Measurements from ENCODE around the gene ACTL6B. TPM values are rescaled to one million over a fixed set of nuclear protein-coding genes. Genes with fewer than 3 reads are reported as not detected.

ACTL6B gene
- total and polyA plus RNA-seq, 9 of the 15 experiments (the other 6 are each of a cell fraction or from before 2014, with no cell fraction given), result not detected

DNA sequence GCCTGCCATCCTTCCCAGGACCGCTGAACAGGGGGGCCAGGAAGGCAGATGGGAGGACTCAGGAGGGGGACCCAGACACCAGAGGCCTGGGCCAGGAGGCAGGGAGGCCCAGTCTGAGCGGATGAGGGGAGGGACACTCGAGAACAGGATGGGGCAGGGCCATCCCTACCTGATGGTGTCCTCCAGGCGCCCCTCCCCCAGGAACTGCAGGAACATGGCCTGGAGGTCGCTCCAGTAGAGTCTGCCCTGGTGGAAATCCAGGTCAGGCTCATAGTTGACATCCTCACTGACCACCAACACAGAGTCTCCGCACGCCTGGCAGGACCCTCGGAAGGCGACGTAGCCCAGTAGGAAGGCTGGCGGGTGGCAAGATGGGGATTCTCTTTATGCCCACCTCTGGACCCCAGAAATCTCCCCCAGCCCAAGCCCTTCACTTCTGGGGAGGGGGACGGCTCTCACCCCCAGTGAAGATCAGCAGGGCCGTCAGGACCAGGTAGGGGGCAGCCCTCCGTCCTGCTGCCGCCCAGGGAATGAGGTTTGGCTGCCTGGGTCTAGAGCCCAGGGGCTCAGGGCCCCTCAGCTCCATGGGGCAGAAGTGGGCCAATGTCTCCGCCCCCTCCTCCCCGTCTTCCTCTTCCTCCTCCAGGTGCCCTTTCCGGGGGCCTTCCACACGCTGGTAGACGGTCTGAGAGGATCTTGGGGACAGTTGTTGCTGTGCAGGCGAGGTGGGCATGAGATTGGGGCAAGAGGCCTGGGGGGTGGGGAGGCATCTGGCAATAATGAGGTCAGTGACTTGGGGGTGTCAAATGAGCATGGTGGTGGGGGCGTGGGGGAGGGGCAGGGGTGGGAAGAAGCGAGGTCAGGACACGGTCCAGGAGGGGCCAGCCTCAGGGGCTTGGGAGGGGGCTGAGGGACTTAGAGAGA is 15.5 kb downstream of the ACTL6B start (continued):
- TF ChIP-seq, protein P1, sequence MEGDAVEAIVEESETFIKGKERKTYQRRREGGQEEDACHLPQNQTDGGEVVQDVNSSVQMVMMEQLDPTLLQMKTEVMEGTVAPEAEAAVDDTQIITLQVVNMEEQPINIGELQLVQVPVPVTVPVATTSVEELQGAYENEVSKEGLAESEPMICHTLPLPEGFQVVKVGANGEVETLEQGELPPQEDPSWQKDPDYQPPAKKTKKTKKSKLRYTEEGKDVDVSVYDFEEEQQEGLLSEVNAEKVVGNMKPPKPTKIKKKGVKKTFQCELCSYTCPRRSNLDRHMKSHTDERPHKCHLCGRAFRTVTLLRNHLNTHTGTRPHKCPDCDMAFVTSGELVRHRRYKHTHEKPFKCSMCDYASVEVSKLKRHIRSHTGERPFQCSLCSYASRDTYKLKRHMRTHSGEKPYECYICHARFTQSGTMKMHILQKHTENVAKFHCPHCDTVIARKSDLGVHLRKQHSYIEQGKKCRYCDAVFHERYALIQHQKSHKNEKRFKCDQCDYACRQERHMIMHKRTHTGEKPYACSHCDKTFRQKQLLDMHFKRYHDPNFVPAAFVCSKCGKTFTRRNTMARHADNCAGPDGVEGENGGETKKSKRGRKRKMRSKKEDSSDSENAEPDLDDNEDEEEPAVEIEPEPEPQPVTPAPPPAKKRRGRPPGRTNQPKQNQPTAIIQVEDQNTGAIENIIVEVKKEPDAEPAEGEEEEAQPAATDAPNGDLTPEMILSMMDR (IDR thresholded peaks at IDR 0.05 in 2 of 3, conservative IDR thresholded peaks at IDR 0.05 in 1 of 3; ENCODE audit: insufficient read depth in 2 of 3, low read depth in 1 of 3, low read length in 3 of 3), result peak in 2 of 3 experiments; percentile 19 to 21; a peak in 2 of 6 replicates
- TF ChIP-seq SPI1 (IDR thresholded peaks at IDR 0.05; ENCODE audit: borderline replicate concordance, low read depth, low read length), result peak; percentile 44; the same call in 1 of the 2 replicates
- no peak for TF ChIP-seq CBFA2T3 (IDR thresholded peaks at IDR 0.05)
- no peak for TF ChIP-seq ATF7 (IDR thresholded peaks at IDR 0.05)
- no peak for TF ChIP-seq SMAD1 (IDR thresholded peaks at IDR 0.05; ENCODE audit: low read depth, low read length, partially characterized antibody)
- TF ChIP-seq ZNF316 (IDR thresholded peaks at IDR 0.05), result no peak
- peak; percentile 79 for TF ChIP-seq RBM39 (optimal IDR thresholded peaks at IDR 0.05; ENCODE audit: low read depth, low read length)
- no peak for TF ChIP-seq ZNF217 (CRISPR knock-in tag; IDR thresholded peaks at IDR 0.05)
- TF ChIP-seq KAT7 (CRISPR knock-in tag; IDR thresholded peaks at IDR 0.05; ENCODE audit: borderline replicate concordance), result peak; percentile 83; the same call in 1 of the 2 replicates
- no peak for TF ChIP-seq KDM2B (CRISPR knock-in tag; IDR thresholded peaks at IDR 0.05)
- TF ChIP-seq NFRKB (IDR thresholded peaks at IDR 0.05; ENCODE audit: low read depth), result peak; percentile 85
- no peak for TF ChIP-seq IRF2 (CRISPR knock-in tag; IDR thresholded peaks at IDR 0.05)
- TF ChIP-seq KHSRP (IDR thresholded peaks at IDR 0.05), result no peak
- TF ChIP-seq, protein P2, sequence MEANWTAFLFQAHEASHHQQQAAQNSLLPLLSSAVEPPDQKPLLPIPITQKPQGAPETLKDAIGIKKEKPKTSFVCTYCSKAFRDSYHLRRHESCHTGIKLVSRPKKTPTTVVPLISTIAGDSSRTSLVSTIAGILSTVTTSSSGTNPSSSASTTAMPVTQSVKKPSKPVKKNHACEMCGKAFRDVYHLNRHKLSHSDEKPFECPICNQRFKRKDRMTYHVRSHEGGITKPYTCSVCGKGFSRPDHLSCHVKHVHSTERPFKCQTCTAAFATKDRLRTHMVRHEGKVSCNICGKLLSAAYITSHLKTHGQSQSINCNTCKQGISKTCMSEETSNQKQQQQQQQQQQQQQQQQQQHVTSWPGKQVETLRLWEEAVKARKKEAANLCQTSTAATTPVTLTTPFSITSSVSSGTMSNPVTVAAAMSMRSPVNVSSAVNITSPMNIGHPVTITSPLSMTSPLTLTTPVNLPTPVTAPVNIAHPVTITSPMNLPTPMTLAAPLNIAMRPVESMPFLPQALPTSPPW (CRISPR knock-in tag; IDR thresholded peaks at IDR 0.05), result no peak
- 0 out of 2 replicates have a peak, but pooled peaks have one; percentile 13 for TF ChIP-seq ZNF23 (CRISPR knock-in tag; IDR thresholded peaks at IDR 0.05)
- no peak for TF ChIP-seq MCM5 (IDR thresholded peaks at IDR 0.05; ENCODE audit: low read depth)
- TF ChIP-seq HCFC1 (IDR thresholded peaks at IDR 0.05; ENCODE audit: low read depth, low read length), result no peak
- no peak for TF ChIP-seq PTRF (tag; IDR thresholded peaks at IDR 0.05)
- TF ChIP-seq, protein P3, sequence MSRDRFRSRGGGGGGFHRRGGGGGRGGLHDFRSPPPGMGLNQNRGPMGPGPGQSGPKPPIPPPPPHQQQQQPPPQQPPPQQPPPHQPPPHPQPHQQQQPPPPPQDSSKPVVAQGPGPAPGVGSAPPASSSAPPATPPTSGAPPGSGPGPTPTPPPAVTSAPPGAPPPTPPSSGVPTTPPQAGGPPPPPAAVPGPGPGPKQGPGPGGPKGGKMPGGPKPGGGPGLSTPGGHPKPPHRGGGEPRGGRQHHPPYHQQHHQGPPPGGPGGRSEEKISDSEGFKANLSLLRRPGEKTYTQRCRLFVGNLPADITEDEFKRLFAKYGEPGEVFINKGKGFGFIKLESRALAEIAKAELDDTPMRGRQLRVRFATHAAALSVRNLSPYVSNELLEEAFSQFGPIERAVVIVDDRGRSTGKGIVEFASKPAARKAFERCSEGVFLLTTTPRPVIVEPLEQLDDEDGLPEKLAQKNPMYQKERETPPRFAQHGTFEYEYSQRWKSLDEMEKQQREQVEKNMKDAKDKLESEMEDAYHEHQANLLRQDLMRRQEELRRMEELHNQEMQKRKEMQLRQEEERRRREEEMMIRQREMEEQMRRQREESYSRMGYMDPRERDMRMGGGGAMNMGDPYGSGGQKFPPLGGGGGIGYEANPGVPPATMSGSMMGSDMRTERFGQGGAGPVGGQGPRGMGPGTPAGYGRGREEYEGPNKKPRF (IDR thresholded peaks at IDR 0.05; ENCODE audit: low read depth, low read length), result no peak
- TF ChIP-seq, protein P4, sequence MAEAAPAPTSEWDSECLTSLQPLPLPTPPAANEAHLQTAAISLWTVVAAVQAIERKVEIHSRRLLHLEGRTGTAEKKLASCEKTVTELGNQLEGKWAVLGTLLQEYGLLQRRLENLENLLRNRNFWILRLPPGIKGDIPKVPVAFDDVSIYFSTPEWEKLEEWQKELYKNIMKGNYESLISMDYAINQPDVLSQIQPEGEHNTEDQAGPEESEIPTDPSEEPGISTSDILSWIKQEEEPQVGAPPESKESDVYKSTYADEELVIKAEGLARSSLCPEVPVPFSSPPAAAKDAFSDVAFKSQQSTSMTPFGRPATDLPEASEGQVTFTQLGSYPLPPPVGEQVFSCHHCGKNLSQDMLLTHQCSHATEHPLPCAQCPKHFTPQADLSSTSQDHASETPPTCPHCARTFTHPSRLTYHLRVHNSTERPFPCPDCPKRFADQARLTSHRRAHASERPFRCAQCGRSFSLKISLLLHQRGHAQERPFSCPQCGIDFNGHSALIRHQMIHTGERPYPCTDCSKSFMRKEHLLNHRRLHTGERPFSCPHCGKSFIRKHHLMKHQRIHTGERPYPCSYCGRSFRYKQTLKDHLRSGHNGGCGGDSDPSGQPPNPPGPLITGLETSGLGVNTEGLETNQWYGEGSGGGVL (CRISPR knock-in tag; IDR thresholded peaks at IDR 0.05), result no peak

Data from K562 (cell line).